Measurements from ENCODE around the gene RGS3. TPM values are rescaled to one million over a fixed set of nuclear protein-coding genes. Genes with fewer than 3 reads are reported as not detected.

Gene RGS3
- total RNA-seq, 1 experiment from 2014 or later, result 16.6 TPM

- ChIA-PET CTCF (no interaction called here), POLR2A (no interaction called here)
- H3K4me1 Mint-ChIP-seq, result no peaks in the 10 kb centered on the region
- H3K4me3 Mint-ChIP-seq, result no peak overlapping the region
- H3K36me3 Mint-ChIP-seq, result no peaks in the 10 kb centered on the region
- TF ChIP-seq ATF2 (CRISPR knock-in tag; IDR thresholded peaks at IDR 0.05; ENCODE audit: borderline replicate concordance, low read depth) (no peak), PRRX2 (CRISPR knock-in tag; IDR thresholded peaks at IDR 0.05) (no peak), ZNF138 (CRISPR knock-in tag; conservative IDR thresholded peaks at IDR 0.05) (no peak), ERG (CRISPR knock-in tag; IDR thresholded peaks at IDR 0.05) (no peak), NFATC4 (CRISPR knock-in tag; IDR thresholded peaks at IDR 0.05) (no peak), PREB (CRISPR knock-in tag; IDR thresholded peaks at IDR 0.05; ENCODE audit: borderline replicate concordance) (no peak), MYBL2 (CRISPR knock-in tag; IDR thresholded peaks at IDR 0.05) (no peak), ZNF219 (CRISPR knock-in tag; IDR thresholded peaks at IDR 0.05; ENCODE audit: borderline replicate concordance) (no peak), TEAD1 (CRISPR knock-in tag; IDR thresholded peaks at IDR 0.05) (no peak), SMAD4 (CRISPR knock-in tag; IDR thresholded peaks at IDR 0.05) (no peak), NFE2L1 (CRISPR knock-in tag; IDR thresholded peaks at IDR 0.05) (no peak), CDX4 (CRISPR knock-in tag; IDR thresholded peaks at IDR 0.05; ENCODE audit: borderline replicate concordance) (no peak), ZNF416 (CRISPR knock-in tag; IDR thresholded peaks at IDR 0.05) (no peak), FOXK1 (CRISPR knock-in tag; IDR thresholded peaks at IDR 0.05) (no peak), USF1 (CRISPR knock-in tag; IDR thresholded peaks at IDR 0.05) (no peak), MLX (CRISPR knock-in tag; IDR thresholded peaks at IDR 0.05) (no peak), ZNF425 (CRISPR knock-in tag; conservative IDR thresholded peaks at IDR 0.05) (no peak), NR1H2 (CRISPR knock-in tag; IDR thresholded peaks at IDR 0.05) (no peak), ZNF396 (CRISPR knock-in tag; IDR thresholded peaks at IDR 0.05; ENCODE audit: borderline replicate concordance) (no peak)
- ATAC-seq (no peak; the same call in 1 of the 2 replicates), DNase-seq (ENCODE audit: low spot score) (no peak)
- no peak overlapping the region for H3K27ac Mint-ChIP-seq
- H3K9me3 Mint-ChIP-seq, result no peaks in the 10 kb centered on the region
- no peaks in the 10 kb centered on the region for H3K27me3 Mint-ChIP-seq (ENCODE audit: low read depth)
Observed at GRCh38 chr9:113520109-113520642, 56.6 kb downstream of the RGS3 start.
